Right atrium auricular region (tissue), 2 donors: ENCODE data around the gene GMEB2. TPM values are rescaled to one million over a fixed set of nuclear protein-coding genes. Genes with fewer than 3 reads are reported as not detected.

Experiments used
- DNase-seq: peaks from one replicate; pipeline ENCODE4 v3.0.0-alpha.2; 2019; ENCODE audit warnings: low spot score
- H3K27ac ChIP-seq, 2 donors: fragments of 200-600 bp; sonication (generic); 1 replicate in 1 of 2; 2 replicates in 1 of 2; pipeline ENCODE4 v1.5.1; 2016 to 2019
- H3K27me3 ChIP-seq, 2 donors: fragments of 200-600 bp; sonication (generic); one replicate each; pipeline versions ENCODE4 v1.5.1 to v1.6.0; 2017 to 2019
- H3K36me3 ChIP-seq: fragments of 200-600 bp; sonication (generic); one replicate; pipeline ENCODE4 v1.5.1; 2016
- H3K4me1 ChIP-seq, 2 donors: fragments of 200-600 bp; sonication (generic); one replicate each; pipeline versions ENCODE4 v1.5.1 to v1.6.0; 2017 to 2019
- H3K4me3 ChIP-seq, 2 donors: fragments of 200-600 bp; sonication (generic); 1 replicate in 1 of 2; 2 replicates in 1 of 2; pipeline ENCODE4 v1.5.1; 2017 to 2019; ENCODE audit warnings: mild to moderate bottlenecking in 1 of 2, moderate library complexity in 1 of 2
- H3K9me3 ChIP-seq, 2 donors: fragments of 200-600 bp; sonication (generic); one replicate each; pipeline ENCODE4 v1.5.1; 2019
- total RNA-seq, 2 donors: library from RNA; depleted of rRNA; stranded (reverse); fragments of >200 nt; gene quantifications; one replicate each; pipeline ENCODE4 v1.1.0, GENCODE V29; 2016
- TF ChIP-seq, protein P1 (sequence below), 2 donors: fragments of 200-600 bp; sonication (generic); IDR thresholded peaks; one replicate each; pipeline ENCODE4 v1.5.1; 2019; ENCODE audit warnings: antibody characterized with exemption in 2 of 2

GMEB2 gene
- total RNA-seq, 2 donors from 2014 or later: 5.8 to 9.4 TPM

DNA sequence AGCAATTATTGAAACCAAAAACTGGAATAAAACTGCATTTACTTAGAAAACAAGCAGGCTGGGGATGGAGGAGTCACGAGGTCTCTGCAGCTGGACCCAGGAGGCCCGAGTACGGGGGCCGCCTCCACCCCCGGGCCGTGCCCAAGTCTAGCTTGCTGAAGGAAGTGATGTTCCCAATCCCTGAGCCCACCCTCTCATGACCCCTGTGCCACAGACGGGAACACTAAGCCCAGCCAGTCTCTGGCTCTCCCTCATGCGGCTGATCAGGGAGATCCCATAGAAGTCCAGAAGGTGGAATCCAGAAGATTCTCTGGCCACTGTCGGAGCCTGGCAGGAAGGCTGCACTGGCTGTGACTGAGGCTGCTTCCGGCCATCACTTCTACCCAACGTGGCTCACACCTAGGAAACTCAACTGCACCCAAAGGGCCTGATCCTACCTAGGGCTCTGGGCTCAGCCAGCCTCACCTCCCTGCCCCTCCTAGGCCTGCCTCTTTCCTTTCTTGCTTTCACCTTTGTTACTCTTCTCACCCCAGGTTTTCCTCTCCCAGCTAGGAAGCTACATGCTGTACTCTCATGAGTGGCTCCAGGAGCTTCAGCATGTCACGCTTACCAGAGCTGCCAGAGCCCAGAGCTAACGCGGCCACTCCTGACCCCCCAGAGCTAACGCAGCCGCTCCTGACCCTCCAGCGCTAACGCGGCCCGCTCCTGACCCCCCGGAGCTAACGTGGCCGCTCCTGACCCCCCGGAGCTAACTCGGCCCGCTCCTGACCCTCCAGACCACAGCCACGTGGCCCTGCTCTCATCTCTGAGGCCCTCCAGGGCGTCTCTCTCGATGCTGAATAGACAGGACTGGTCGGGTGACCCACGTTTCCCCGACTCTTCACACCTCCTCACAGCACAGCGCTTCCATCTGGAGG lies 28.2 kb downstream of the GMEB2 start:
- Histone ChIP-seq H3K9me3 (no peaks in the 10 kb centered on the region), H3K36me3 (peaks cover 49% of the 10 kb centered on the region), H3K4me1 (no peaks in the 10 kb centered on the region), H3K4me3 (no peak overlapping the region), H3K27me3 (no peaks in the 10 kb centered on the region), H3K27ac (no peak overlapping the region)
- no peak for DNase-seq
- TF ChIP-seq, protein P1, sequence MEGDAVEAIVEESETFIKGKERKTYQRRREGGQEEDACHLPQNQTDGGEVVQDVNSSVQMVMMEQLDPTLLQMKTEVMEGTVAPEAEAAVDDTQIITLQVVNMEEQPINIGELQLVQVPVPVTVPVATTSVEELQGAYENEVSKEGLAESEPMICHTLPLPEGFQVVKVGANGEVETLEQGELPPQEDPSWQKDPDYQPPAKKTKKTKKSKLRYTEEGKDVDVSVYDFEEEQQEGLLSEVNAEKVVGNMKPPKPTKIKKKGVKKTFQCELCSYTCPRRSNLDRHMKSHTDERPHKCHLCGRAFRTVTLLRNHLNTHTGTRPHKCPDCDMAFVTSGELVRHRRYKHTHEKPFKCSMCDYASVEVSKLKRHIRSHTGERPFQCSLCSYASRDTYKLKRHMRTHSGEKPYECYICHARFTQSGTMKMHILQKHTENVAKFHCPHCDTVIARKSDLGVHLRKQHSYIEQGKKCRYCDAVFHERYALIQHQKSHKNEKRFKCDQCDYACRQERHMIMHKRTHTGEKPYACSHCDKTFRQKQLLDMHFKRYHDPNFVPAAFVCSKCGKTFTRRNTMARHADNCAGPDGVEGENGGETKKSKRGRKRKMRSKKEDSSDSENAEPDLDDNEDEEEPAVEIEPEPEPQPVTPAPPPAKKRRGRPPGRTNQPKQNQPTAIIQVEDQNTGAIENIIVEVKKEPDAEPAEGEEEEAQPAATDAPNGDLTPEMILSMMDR (IDR thresholded peaks at IDR 0.05): no peak

DNA sequence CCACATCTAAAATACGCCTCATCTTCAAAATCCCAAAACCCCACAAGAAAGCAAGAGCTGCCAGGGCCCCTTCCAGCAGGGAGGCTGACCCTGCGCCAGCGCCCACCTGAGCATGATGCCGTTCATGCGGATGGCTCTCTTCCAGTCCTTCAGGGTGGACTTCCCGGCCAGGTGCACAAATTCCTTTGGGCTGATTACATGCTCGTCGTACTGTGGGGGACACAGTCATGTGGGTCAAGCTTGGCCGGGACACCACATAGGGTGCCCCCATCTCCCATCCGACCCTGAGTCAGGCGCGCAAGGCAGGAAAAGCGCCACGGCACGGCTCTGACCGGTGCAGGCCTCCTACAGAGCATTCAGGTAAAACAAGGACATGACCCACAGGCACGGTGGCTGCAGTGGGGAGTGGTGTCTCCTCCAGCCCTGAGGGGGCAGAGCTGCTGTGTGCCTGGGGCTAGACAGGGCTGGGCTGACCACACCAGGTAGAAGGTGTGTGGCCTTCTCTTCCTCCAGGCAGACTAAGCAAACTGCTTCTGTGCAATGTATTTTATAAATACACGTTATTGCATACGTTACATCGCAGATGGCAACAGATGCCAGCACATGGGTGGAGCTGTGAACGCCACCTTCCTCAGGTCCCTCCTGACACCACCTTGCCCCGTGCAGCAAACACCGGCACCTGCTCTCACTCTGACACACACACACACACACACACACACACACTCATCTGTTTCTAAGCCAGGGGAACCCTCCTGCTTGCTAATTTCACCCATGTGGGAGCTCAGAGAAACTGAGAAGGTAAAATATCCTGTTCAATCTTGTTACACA lies 29.0 kb downstream of the GMEB2 start:
- Histone ChIP-seq H3K27ac (no peak overlapping the region), H3K4me1 (no peaks in the 10 kb centered on the region), H3K4me3 (no peak overlapping the region), H3K36me3 (peaks cover 49% of the 10 kb centered on the region), H3K27me3 (no peaks in the 10 kb centered on the region), H3K9me3 (no peaks in the 10 kb centered on the region)
- TF ChIP-seq, protein P1 (IDR thresholded peaks at IDR 0.05): no peak
- DNase-seq: no peak

DNA sequence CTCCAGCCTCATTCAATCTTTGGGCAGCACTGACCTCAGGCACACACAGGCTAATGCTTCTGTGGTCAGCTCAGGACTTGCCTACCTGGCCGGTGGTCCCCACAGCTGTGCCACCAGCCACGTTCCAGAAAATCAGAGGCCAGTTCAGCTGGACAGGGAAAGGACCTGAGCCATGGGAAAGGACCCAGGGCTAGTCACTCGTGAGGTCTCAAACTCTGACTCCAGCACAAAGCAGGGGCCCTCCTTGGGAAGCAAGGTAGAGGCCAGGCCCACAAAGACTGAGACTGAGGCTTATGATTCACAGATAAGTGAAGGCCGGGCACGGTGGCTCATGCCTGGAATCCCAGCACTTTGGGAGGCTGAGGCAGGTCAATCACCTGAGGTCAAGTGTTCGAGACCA lies 30.5 kb downstream of the GMEB2 start:
- Histone ChIP-seq H3K4me3 (no peak overlapping the region), H3K9me3 (no peaks in the 10 kb centered on the region), H3K27ac (no peak overlapping the region), H3K27me3 (no peaks in the 10 kb centered on the region), H3K4me1 (no peaks in the 10 kb centered on the region), H3K36me3 (peaks cover 51% of the 10 kb centered on the region)
- no peak for DNase-seq
- TF ChIP-seq, protein P1 (IDR thresholded peaks at IDR 0.05): no peak

DNA sequence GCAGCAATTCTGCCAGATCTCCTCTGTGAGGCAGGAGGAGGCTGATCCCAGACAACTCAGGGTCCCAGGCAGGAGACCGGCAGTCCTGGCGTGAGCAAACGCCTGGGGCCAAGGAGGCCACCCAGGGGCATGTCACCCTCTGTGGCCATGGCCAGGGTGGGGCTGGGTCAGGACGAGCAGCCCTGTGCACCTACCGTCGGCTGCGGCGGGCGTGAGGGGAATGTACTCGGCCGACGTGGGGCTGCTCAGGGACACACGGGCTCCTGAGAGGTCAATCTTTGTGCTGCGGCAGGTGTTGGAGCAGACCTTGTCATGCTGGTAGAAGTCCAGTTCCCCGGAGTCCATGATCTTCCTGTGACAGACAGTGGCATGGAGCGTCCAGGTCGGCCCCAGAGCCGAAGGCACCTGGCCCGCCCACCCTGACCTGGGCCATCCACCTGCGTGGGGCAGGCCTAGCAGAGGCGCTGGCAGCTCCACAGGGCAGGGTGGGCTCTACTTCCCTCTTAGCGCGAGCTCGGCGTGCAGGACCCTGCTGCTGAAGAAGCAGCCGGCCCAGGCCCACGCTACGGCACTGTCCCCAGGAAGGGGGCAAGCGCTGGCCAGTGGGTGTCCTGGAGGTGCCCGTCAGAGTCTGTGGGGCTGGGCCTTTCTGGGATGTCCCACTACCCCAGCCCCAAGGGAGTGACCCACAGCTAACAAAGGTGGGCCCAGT lies 31.3 kb downstream of the GMEB2 start:
- Histone ChIP-seq H3K9me3 (no peaks in the 10 kb centered on the region), H3K36me3 (peaks cover 51% of the 10 kb centered on the region)
- DNase-seq: no peak

DNA sequence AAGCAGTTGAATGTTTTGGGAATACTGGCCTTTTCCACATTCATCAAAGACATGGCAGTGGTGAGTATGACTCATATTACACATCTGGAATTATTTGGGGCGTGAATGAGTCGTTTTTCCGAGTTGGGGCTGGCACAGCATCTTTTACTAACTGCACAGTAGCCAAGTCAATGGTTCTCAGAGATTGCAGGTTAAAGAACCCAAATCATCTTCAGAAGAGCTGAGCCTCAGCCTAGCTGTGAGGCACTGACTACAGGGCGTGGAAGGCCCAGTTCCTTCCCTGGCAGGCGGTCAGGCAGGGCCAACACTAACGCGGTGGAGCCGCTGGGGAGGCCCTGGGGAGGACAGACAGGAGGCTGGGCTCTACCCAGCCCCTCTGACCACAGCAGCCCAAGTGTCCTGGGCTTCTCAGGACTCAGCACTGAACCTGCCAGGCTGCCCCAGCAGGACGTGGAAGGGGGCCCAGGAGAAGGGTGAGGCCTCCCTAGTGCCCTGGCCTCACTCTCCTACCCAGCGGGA lies 32.8 kb downstream of the GMEB2 start:
- peaks cover 58% of the 10 kb centered on the region for H3K36me3 ChIP-seq
- H3K27ac ChIP-seq: no peak overlapping the region
- no peaks in the 10 kb centered on the region for H3K9me3 ChIP-seq
- H3K4me3 ChIP-seq: no peak overlapping the region
- no peak for DNase-seq
- TF ChIP-seq, protein P1 (IDR thresholded peaks at IDR 0.05): no peak
- no peaks in the 10 kb centered on the region for H3K4me1 ChIP-seq
- H3K27me3 ChIP-seq: no peaks in the 10 kb centered on the region

More for the DNA sequence above, 31.3 kb downstream of the GMEB2 start:
- TF ChIP-seq, protein P1 (IDR thresholded peaks at IDR 0.05): no peak
- Histone ChIP-seq H3K4me3 (no peak overlapping the region), H3K27ac (no peak overlapping the region), H3K27me3 (no peaks in the 10 kb centered on the region), H3K4me1 (no peaks in the 10 kb centered on the region)
